Nephron progenitor cell (in vitro differentiated cells): Measurements from ENCODE around the gene ZNF317.

Experiments
- DNase-seq: peaks from one replicate; pipeline ENCODE4 v3.0.0; 2021
- H3K27ac Mint-ChIP-seq: 2 replicates; pipeline ENCODE4 v1.8.0; 2021; ENCODE audit warnings: mild to moderate bottlenecking, moderate library complexity, mixed read lengths
- H3K27me3 Mint-ChIP-seq: 2 replicates; pipeline ENCODE4 v1.8.0; 2021; ENCODE audit warnings: mild to moderate bottlenecking, low read depth, mixed read lengths; ENCODE audit not compliant: poor library complexity
- H3K36me3 Mint-ChIP-seq: 2 replicates; pipeline ENCODE4 v1.8.0; 2021; ENCODE audit warnings: low read depth, mixed read lengths
- H3K4me1 Mint-ChIP-seq: 2 replicates; pipeline ENCODE4 v1.8.0; 2021; ENCODE audit warnings: mixed read lengths
- H3K4me3 Mint-ChIP-seq: 2 replicates; pipeline ENCODE4 v1.8.0; 2021; ENCODE audit warnings: mild to moderate bottlenecking, moderate library complexity, mixed read lengths
- H3K9me3 Mint-ChIP-seq: 2 replicates; pipeline ENCODE4 v1.8.0; 2021; ENCODE audit warnings: mild to moderate bottlenecking, moderate library complexity, mixed read lengths
- TF ChIP-seq, protein P1 (sequence below): fragments of 200-600 bp; sonication (generic); IDR thresholded peaks from 2 replicates; pipeline ENCODE4 v1.5.0; 2021; ENCODE audit warnings: antibody characterized with exemption

The ZNF317 gene

DNA sequence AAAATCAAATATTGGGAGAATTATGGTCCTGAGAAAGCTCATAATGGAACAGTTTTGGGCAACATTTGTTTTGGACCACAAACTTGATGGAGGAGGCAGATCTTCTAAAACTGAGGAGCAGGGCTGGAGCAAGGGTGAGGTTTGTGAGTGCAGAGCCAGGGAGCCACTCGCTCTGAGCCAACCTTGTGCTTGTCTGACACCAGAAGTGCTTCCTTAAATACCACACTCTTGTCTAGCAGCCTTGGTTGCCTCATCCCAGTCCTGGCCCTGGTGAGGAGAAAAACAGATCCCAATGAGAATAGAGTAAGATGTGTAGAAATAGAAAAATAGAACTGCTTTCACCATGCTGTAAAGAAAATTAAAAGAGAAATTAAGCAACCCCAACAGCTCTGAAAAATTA is 6.7 kb downstream of the ZNF317 start:
- Mint-ChIP-seq H3K36me3 (peaks cover 100% of the 10 kb centered on the region), H3K27me3 (peaks cover 2% of the 10 kb centered on the region), H3K4me3 (no peak overlapping the region), H3K27ac (no peak overlapping the region), H3K9me3 (peaks cover 99% of the 10 kb centered on the region), H3K4me1 (no peaks in the 10 kb centered on the region)
- no peak for DNase-seq
- TF ChIP-seq, protein P1, sequence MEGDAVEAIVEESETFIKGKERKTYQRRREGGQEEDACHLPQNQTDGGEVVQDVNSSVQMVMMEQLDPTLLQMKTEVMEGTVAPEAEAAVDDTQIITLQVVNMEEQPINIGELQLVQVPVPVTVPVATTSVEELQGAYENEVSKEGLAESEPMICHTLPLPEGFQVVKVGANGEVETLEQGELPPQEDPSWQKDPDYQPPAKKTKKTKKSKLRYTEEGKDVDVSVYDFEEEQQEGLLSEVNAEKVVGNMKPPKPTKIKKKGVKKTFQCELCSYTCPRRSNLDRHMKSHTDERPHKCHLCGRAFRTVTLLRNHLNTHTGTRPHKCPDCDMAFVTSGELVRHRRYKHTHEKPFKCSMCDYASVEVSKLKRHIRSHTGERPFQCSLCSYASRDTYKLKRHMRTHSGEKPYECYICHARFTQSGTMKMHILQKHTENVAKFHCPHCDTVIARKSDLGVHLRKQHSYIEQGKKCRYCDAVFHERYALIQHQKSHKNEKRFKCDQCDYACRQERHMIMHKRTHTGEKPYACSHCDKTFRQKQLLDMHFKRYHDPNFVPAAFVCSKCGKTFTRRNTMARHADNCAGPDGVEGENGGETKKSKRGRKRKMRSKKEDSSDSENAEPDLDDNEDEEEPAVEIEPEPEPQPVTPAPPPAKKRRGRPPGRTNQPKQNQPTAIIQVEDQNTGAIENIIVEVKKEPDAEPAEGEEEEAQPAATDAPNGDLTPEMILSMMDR, result no peak

DNA sequence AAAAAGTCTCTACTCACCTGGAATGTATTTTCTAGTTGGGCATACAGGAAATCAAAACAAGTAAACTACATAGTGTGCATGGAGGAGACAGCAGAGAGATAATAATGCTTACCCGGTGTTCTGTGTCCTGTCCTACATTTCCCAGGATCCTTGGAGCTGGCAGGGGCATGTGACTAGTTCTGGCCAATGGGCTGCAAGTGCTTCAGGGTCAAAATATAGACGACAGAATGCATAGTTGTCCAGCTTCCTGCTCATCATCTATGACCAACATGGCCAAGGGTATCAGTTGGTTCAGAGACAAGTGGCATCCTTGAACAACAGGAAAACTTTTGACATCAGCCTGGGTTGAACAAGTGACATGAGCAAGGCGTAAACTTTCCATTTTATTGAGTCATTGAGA is 8.5 kb downstream of the ZNF317 start:
- Mint-ChIP-seq H3K4me1 (no peaks in the 10 kb centered on the region), H3K36me3 (peaks cover 100% of the 10 kb centered on the region), H3K4me3 (no peak overlapping the region), H3K9me3 (peaks cover 99% of the 10 kb centered on the region), H3K27ac (no peak overlapping the region), H3K27me3 (peaks cover 2% of the 10 kb centered on the region)
- TF ChIP-seq, protein P1, result no peak
- DNase-seq, result no peak

DNA sequence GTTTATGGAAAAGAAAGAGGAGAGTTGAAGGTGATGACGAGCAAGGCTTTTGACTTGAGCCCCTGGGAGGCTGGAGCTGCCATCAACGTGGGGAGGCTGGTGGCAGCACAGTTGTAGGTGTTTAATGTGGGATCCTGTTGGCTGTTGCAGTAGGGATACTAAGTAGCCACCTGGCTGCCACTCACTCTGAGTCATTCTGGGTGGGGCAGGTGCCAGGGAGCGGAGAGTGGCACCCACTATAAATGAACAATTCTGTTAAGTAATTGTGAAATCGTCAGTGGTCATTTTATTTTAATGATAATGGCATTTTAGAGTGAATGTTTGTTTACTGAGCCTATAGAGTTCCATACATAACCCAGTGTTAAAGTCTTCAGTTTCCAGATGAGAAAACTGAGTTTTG is 9.8 kb downstream of the ZNF317 start:
- Mint-ChIP-seq H3K27me3 (peaks cover 3% of the 10 kb centered on the region), H3K9me3 (peaks cover 99% of the 10 kb centered on the region), H3K27ac (no peak overlapping the region), H3K36me3 (peaks cover 100% of the 10 kb centered on the region), H3K4me1 (no peaks in the 10 kb centered on the region), H3K4me3 (no peak overlapping the region)
- no peak for DNase-seq
- TF ChIP-seq, protein P1, result no peak

DNA sequence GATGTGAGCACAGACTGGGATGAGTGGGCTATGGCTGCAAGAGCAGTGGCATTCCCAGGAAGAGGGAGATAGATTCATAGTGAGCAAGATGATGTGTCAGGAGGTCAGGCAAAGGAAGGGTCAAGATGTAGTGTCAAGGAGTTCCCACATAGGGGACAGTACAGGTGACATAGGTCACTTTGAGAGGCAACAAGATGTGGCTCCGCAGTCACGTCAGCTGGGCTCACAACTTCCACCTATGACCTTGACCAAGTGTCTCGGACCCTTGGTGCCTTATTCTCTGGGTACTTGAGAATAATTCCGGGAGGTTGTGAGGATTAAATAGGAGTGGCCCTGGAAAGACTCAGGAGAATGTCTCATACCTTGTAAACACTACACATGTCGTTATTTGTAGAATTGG is 10.5 kb downstream of the ZNF317 start:
- Mint-ChIP-seq H3K27ac (no peak overlapping the region), H3K4me3 (no peak overlapping the region), H3K27me3 (peaks cover 3% of the 10 kb centered on the region), H3K4me1 (no peaks in the 10 kb centered on the region), H3K9me3 (peaks cover 99% of the 10 kb centered on the region), H3K36me3 (peaks cover 100% of the 10 kb centered on the region)
- TF ChIP-seq, protein P1, result no peak
- no peak for DNase-seq

DNA sequence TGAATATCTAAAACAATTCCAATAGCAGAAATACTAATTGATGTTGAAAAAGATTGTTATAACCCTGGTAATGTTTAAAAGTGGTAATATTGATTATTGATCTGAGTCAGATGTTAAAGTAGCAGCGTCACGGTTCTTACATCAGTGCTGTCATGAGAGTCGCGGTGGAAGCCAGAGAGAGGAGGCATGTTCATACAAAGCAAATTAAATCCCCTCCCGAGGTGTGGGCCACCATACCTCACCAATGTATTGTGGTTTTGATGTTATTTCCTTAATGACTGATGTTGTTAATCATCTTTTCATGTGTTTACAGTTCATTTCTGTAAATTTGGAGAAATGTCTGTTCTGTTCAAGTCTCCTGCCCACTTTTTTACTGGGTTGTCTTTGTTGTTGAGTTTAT is 11.2 kb downstream of the ZNF317 start:
- no peak for DNase-seq
- Mint-ChIP-seq H3K4me3 (no peak overlapping the region), H3K9me3 (peaks cover 100% of the 10 kb centered on the region), H3K27ac (no peak overlapping the region), H3K36me3 (peaks cover 100% of the 10 kb centered on the region), H3K4me1 (no peaks in the 10 kb centered on the region), H3K27me3 (peaks cover 3% of the 10 kb centered on the region)
- TF ChIP-seq, protein P1, result no peak

DNA sequence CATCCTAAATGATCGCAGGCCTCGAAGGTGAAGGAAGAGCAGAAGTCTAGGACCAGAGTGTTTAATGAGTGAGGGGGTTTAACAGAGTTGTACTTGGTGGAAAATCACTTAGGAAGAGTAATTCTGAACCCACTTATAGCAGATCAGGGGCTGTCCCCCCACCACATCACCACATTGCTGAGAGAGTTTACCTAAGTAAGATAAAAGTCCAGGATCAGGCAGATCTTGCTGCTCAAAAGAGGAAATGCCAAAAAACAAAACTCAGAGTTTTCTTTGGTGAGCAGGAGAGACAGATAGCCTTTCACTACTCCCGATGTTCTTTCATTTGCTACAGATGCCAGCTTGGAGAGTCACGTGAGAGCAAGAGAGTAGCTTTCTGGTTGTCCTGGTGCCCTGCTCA is 15.4 kb downstream of the ZNF317 start:
- Mint-ChIP-seq H3K27me3 (peaks cover 3% of the 10 kb centered on the region), H3K9me3 (peaks cover 100% of the 10 kb centered on the region), H3K4me1 (no peaks in the 10 kb centered on the region), H3K4me3 (no peak overlapping the region), H3K36me3 (peaks cover 100% of the 10 kb centered on the region), H3K27ac (no peak overlapping the region)
- no peak for DNase-seq
- TF ChIP-seq, protein P1, result no peak
